Stimulated activated CD4-positive, alpha-beta T cell treated with anti-CD3 and anti-CD28 coated beads, Interleukin-1b, Interleukin-23, amount 100 ng/mL, for 24 hours (primary cell): ENCODE data around the gene PXDC1.

Source experiments
- DNase-seq, 4 experiments: peaks; one replicate each; pipeline ENCODE4 v3.0.0-alpha.2; 2020; ENCODE audit warnings: low read depth in 4 of 4, low spot score in 1 of 4

The PXDC1 gene, protein sequence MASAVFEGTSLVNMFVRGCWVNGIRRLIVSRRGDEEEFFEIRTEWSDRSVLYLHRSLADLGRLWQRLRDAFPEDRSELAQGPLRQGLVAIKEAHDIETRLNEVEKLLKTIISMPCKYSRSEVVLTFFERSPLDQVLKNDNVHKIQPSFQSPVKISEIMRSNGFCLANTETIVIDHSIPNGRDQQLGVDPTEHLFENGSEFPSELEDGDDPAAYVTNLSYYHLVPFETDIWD

DNA sequence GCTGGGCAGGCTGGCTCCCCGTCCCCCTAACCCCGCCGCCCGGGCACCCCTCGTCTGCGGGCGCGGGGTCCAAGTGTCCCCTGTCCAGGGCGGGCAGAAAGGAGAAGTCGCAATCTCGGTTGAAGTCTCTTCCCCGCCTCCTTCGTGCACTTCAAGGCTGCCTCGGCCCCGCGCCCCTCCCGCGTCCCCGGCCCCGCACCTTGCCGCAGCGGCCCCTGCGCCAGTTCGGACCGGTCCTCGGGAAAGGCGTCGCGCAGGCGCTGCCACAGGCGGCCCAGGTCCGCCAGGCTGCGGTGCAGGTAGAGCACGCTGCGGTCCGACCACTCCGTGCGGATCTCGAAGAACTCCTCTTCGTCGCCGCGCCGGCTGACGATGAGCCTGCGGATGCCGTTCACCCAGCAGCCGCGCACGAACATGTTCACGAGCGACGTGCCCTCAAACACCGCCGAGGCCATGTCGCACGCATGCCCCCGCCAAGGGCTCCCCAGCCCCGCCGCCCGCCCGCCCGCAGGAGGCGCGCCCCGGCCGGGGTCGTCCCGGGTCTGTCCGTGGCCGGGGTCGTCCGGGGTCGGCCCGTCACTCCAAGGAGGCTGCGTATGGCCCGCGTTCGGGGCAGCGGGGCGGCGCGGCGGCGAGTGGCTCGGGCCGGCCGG lies at the start of gene PXDC1:
Gene PXDC1, minus strand, starts transcription at position 637 of the 653 bp plus-strand sequence. Its CDS starts 182 bp downstream, at position 455.
- no peak for DNase-seq

DNA sequence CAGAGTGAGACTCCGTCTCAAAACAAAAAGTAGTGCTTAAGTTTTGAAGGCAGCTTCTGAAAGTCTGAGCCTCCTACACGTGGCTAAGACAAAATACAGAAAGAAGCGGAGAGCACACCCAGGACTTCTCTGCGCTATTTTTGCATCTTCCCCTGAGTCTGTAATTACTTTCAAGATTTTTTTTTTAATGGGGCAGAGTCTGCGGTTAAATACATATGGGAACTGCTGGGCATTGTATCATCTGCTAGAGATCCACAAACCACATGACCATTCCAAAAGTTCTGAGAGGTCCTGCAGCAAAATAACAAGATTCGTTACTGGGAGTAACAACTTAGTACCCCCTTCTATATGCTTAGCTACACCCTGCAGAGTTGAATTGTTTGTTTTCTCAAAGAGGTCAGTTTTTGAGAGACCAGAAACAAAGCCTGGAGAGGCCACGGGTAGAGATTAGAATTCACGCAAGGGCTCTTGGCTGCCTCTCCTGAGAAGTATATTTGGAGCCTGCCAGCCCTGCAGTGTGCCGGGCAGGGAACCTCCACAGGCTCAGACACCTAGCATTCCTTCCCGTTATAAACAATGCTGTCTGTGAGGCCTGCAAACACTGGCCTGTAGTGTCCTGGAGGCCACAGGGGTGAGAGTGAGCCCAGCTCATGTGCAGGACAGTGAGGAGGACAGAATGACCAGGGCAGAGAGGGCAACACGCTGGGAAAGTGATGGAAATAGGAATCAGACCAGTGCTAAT lies 49.5 kb upstream of the PXDC1 start:
- no peak for DNase-seq

- DNase-seq = no peak
These were observed 48.2 kb upstream of the PXDC1 start for GRCh38 chr6:3799719-3800118.

GRCh38 chr6:3798055-3798919 lies 46.8 kb upstream of the PXDC1 start:
- no peak for DNase-seq

GRCh38 chr6:3797231-3798054 lies 45.9 kb upstream of the PXDC1 start:
- no peak for DNase-seq

DNA sequence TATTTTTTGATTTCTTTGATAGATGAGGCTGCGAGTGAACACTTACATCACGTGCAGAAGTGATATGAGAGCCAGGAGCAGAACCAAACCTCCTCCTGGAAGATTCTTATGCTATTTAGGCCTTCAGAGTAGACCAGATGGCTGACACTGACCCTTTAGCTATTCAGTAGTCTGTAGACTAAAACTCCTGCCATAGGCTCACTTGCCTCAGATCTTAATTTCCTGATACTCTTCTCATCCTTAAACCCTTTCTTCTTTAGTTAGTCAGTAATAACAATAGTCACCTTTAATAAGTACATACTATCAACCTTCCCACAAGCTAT lies 45.2 kb upstream of the PXDC1 start:
- no peak for DNase-seq

- no peak for DNase-seq
These were observed 44.6 kb upstream of the PXDC1 start for GRCh38 chr6:3795836-3796718.

GRCh38 chr6:3794092-3794491 lies 42.6 kb upstream of the PXDC1 start:
- no peak for DNase-seq

- no peak for DNase-seq
These were observed 42.0 kb upstream of the PXDC1 start for GRCh38 chr6:3793545-3793944.

DNA sequence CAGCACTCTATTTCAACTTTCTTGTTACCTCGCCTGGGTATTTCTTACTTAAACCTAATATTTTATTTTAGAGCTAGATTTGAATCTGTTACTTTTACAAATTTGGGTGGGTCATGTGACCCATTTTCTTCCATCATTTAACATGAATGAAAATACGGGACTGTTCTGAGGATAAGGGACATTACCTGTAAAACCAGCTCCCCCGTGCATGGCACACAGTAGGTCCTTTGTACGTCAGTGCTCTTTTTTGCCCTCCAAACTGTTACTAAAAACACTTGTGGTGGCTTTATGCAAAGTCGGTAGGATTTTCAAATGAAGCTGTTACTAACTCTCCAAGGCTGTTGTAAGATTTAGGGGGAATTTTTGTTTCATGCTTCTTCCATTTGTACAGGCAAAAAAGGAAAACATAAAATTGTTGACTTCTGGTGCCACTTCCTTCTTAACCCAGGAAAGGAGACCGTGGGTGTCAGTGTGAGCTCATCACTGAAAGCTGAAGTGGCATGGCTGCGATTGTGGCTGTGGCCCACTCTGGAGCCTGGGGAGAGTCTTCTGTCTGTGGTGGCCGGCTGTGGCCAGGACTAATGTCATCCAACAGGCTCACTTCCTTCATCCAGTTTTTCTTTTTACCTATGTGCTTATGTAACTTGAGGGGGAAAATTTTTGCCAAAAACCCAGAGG lies 40.2 kb upstream of the PXDC1 start:
- DNase-seq = no peak

DNA sequence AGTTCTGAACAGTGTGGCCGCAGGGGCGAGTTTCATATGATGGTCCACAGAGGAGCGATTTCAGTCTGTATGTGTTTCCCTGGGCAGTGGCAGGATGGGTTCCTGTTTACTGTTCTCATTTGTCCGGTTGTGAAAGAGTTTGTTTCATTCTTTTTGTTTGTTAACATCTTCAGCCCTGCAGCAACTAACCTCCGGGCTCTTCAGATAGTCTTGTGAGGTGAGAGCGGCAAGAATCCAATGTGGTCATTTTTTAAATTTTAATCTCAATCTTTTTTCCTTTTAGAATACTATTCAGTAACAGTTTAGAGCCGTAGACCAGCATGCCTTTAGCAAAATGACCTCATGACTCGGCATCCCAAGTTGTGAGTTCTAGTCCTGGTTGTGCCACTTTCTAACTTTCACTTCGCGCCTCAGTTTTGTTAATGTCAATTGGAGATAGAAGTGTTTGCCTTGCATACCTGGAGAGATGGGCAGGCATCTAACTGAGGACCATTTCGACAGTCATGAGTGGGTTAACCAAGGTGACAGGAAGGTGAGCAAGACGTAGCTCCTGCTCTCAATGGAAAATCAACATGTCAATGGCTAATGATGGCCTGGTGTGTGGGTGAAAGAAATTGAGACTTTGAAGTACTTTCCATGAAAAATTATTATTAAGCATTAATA lies 38.5 kb upstream of the PXDC1 start:
- no peak for DNase-seq

DNA sequence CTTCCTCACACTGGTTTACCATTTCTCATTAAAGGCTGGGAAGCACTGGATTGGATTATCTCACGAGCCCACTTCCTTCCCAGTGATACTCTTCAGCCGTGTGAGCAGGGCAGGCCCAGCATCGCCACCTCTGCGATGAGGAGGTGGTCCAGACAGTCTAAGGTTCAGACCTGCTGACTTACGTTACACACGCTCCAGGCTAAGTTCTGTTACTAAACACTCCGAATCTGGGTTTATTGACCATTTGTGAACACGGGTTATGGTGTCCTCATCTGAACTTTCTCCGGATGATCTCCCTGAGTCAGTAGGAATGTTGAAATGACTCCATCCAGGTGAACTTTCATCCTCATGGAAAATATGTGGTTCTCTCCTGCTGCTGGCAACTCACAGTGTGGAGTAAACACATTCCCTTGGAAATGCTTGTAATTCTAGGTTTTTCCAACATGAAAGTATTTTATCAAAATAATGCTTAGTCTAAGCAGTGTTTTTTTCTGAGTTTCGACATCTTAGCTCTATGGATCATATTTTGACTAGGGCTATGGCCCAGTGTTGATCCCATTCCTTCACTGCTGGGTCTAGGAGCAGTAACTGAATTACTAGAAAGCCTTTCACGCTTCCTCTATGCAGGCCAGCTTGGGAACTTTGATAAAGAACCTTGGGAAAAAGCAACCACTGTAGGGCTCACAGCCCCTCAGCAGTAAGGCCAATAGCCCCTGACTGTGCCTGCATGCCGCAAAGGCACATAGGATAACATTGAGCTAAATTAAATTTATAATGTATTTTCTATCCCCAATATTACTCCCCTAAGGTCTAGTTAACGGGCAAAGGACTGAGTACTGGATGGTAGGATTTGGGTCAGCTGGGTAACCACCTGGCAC lies 37.7 kb upstream of the PXDC1 start:
- DNase-seq = no peak

- DNase-seq = no peak
These were observed 37.0 kb upstream of the PXDC1 start for GRCh38 chr6:3788408-3789017.

DNA sequence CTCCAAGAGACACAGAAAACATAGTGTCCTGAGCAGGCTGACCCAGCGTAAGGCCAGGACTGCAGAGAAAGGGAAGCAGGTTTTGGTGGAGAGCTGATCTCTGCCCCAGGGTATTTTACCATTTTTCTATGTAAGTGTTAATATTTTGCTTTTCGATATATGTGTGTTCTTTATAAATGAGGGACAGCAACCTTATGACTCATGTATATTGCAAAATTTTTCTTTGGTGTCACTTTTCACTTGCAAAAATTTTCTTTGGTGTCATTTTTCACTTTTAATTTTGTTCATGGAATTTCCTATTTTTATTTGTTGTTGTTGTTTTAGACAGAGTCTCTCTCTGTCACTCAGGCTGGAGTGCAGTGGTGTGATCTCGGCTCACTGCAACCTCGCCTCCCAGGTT lies 34.6 kb upstream of the PXDC1 start:
- no peak for DNase-seq

- DNase-seq = no peak
These were observed 34.2 kb upstream of the PXDC1 start for GRCh38 chr6:3785745-3786098.

GRCh38 chr6:3784885-3785744 lies 33.6 kb upstream of the PXDC1 start:
- no peak for DNase-seq
